Measurements from ENCODE around the gene RAE1. TPM values are rescaled to one million over a fixed set of nuclear protein-coding genes. Genes with fewer than 3 reads are reported as not detected.

Gene RAE1
- total RNA-seq, 1 experiment from 2014 or later, result 53.1 TPM

GRCh38 chr20:57386762-57387161, 35.7 kb downstream of the RAE1 start:
- no peaks in the 10 kb centered on the region for H3K9me3 Mint-ChIP-seq
- H3K56ac ChIP-seq (ENCODE audit: insufficient read length, low read depth, low read length), result no peak overlapping the region
- no peak overlapping the region for H3K9ac ChIP-seq (ENCODE audit: extremely low read depth, insufficient read length, low read length)
- H4K5ac ChIP-seq (ENCODE audit: insufficient read length, low read depth, low read length), result no peak overlapping the region
- H3K79me2 ChIP-seq (ENCODE audit: insufficient read depth, low read length), result no peaks in the 10 kb centered on the region
- H3K4me2 ChIP-seq (ENCODE audit: insufficient read depth, insufficient read length, low read length), result no peak overlapping the region
- WGBS (ENCODE audit: extremely low coverage, insufficient read length, low lambda C conversion rate), result no CpG with 5 or more reads among the region's 4 CpGs
- no peak overlapping the region for H2BK20ac ChIP-seq (ENCODE audit: low read depth, low read length, poor library complexity, severe bottlenecking)
- H2BK120ac ChIP-seq (ENCODE audit: low read depth, low read length, poor library complexity, severe bottlenecking), result no peak overlapping the region
- no peaks in the 10 kb centered on the region for H3K79me1 ChIP-seq (ENCODE audit: insufficient read depth, low read depth, low read length, poor library complexity, severe bottlenecking)
- no peaks in the 10 kb centered on the region for H3K27me3 ChIP-seq (ENCODE audit: insufficient read depth, low read length)
- no peak overlapping the region for H2AK5ac ChIP-seq (ENCODE audit: insufficient read length, low read length)
- no peak overlapping the region for H3K23ac ChIP-seq (ENCODE audit: insufficient read length, low read depth, low read length)
- TF ChIP-seq CTCF (conservative IDR thresholded peaks at IDR 0.05), result no peak
- H3K9me3 ChIP-seq (ENCODE audit: control insufficient read depth, low read depth, low read length), result no peaks in the 10 kb centered on the region
- peaks cover 6% of the 10 kb centered on the region for H3K27me3 Mint-ChIP-seq (ENCODE audit: low read depth)
- H4K20me1 ChIP-seq (ENCODE audit: control insufficient read depth, insufficient read depth, insufficient read length), result no peaks in the 10 kb centered on the region
- no peak overlapping the region for H4K8ac ChIP-seq (replicated peaks; ENCODE audit: insufficient read length, low read depth, low read length)
- DNase-seq, result no peak
- no peak overlapping the region for H2AFZ ChIP-seq (ENCODE audit: low read length)
- H2BK12ac ChIP-seq (ENCODE audit: insufficient read length, low read depth, low read length), result no peak overlapping the region
- peaks cover 17% of the 10 kb centered on the region for H3K23me2 ChIP-seq (ENCODE audit: insufficient read length, low read depth, low read length, poor library complexity, severe bottlenecking)
- H3K36me3 Mint-ChIP-seq (ENCODE audit: insufficient read depth in 1 of 3, low read depth in 3 of 3), result no peaks in the 10 kb centered on the region; a peak in 2 of 7 replicates
- H2BK5ac ChIP-seq (ENCODE audit: insufficient read length, low read length), result no peak overlapping the region
- no peak overlapping the region for H3K27ac Mint-ChIP-seq
- no peak overlapping the region for H3K18ac ChIP-seq (ENCODE audit: insufficient read length, low read depth, low read length)
- peaks cover 10 to 19% of the 10 kb centered on the region in 2 experiments for H3K4me1 Mint-ChIP-seq
- H3K14ac ChIP-seq (ENCODE audit: insufficient read depth, low read length), result no peak overlapping the region
- no peak overlapping the region for H3T11ph ChIP-seq (ENCODE audit: low read length)
- no peak overlapping the region for H3K27ac ChIP-seq (ENCODE audit: insufficient read length, low read depth, low read length)
- H2BK15ac ChIP-seq (ENCODE audit: low read depth, low read length), result no peak overlapping the region
- H4K91ac ChIP-seq (ENCODE audit: insufficient read length, low read depth, low read length), result no peak overlapping the region
- no peak overlapping the region for H3K4ac ChIP-seq (ENCODE audit: low read depth, low read length)
- H3K4me3 Mint-ChIP-seq, result no peak overlapping the region
- H3K4me1 ChIP-seq (ENCODE audit: insufficient read depth, low read length), result no peaks in the 10 kb centered on the region
